Hepatocyte (in vitro differentiated cells): ENCODE results near the gene KAT2A.

Source experiments
- CTCF ChIP-seq: fragments of 200-600 bp; sonication (generic); IDR thresholded peaks from 2 replicates; pipeline ENCODE4 v1.5.1; 2016; ENCODE audit warnings: antibody characterized with exemption, mild to moderate bottlenecking; ENCODE audit not compliant: poor library complexity
- EZH2 ChIP-seq: fragments of 200-600 bp; sonication (generic); IDR thresholded peaks from 2 replicates; pipeline ENCODE4 v1.6.1; 2016; ENCODE audit warnings: antibody characterized with exemption, mild to moderate bottlenecking, borderline replicate concordance
- EZH2phosphoT487 ChIP-seq: fragments of 200-600 bp; sonication (generic); IDR thresholded peaks from one replicate; pipeline ENCODE4 v1.6.1; 2018; ENCODE audit warnings: antibody characterized with exemption, mild to moderate bottlenecking, low read depth, moderate library complexity; ENCODE audit not compliant: unreplicated experiment, severe bottlenecking

GRCh38 chr17:42165751-42166150, 44.6 kb upstream of the KAT2A start:
- TF ChIP-seq CTCF (no peak), EZH2phosphoT487 (no peak), EZH2 (no peak)
